Measurements from ENCODE around the gene TRMT2A.

DNA sequence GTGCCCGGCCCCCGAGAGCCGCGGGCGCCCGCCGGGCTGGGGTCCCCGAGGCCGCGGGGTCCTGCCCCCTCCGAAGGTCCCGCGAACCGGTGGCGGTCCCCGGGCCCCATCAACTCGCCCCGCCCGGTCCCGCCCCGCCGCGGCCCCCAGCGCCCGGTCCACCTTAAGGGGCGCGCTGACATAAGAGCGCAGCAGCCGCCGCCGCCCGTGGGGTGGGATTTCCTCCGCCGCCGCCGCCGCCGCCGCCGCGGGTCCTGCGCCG, 14.5 kb upstream of the TRMT2A start, which contains the start of gene ZDHHC8:
- TF ChIP-seq, protein P1, sequence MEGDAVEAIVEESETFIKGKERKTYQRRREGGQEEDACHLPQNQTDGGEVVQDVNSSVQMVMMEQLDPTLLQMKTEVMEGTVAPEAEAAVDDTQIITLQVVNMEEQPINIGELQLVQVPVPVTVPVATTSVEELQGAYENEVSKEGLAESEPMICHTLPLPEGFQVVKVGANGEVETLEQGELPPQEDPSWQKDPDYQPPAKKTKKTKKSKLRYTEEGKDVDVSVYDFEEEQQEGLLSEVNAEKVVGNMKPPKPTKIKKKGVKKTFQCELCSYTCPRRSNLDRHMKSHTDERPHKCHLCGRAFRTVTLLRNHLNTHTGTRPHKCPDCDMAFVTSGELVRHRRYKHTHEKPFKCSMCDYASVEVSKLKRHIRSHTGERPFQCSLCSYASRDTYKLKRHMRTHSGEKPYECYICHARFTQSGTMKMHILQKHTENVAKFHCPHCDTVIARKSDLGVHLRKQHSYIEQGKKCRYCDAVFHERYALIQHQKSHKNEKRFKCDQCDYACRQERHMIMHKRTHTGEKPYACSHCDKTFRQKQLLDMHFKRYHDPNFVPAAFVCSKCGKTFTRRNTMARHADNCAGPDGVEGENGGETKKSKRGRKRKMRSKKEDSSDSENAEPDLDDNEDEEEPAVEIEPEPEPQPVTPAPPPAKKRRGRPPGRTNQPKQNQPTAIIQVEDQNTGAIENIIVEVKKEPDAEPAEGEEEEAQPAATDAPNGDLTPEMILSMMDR (IDR thresholded peaks at IDR 0.05; ENCODE audit: insufficient read depth, low read length, poor library complexity, severe bottlenecking), result no peak
- TF ChIP-seq EZH2phosphoT487 (conservative IDR thresholded peaks at IDR 0.05; ENCODE audit: low read length), result no peak

Measured in SU-DHL-6 (cell line).